MM.1S (cell line): ENCODE measurements around the gene LHX4.

Experiments
- DNase-seq: peaks from one replicate; pipeline ENCODE4 v3.0.0-alpha.2; 2015
- H2AFZ ChIP-seq: fragments of 300-600 bp; sonication (generic); 2 replicates; pipeline ENCODE4 v1.6.0; 2016; ENCODE audit warnings: antibody characterized with exemption, low read length
- H3F3A ChIP-seq: fragments of 300-600 bp; sonication (generic); 2 replicates; pipeline ENCODE4 v1.6.1; 2016; ENCODE audit warnings: mild to moderate bottlenecking, antibody characterized with exemption, low read length, moderate library complexity, mixed read lengths; ENCODE audit not compliant: insufficient read depth
- H3K27ac ChIP-seq: fragments of 300-600 bp; sonication (generic); 2 replicates; pipeline ENCODE4 v1.5.1; 2016; ENCODE audit warnings: mild to moderate bottlenecking, low read length
- H3K27me3 ChIP-seq: fragments of 300-600 bp; sonication (generic); replicated peaks from 2 replicates; pipeline ENCODE4 v1.6.0; 2016; ENCODE audit warnings: low read length; ENCODE audit not compliant: insufficient read depth
- H3K36me3 ChIP-seq: fragments of 300-600 bp; sonication (generic); replicated peaks from 2 replicates; pipeline ENCODE4 v1.6.1; 2016; ENCODE audit warnings: mild to moderate bottlenecking, low read length, mixed read lengths; ENCODE audit not compliant: insufficient read depth
- H3K4me1 ChIP-seq: fragments of 300-600 bp; sonication (generic); 2 replicates; pipeline ENCODE4 v1.6.1; 2016; ENCODE audit warnings: low read length, mixed read lengths
- H3K4me2 ChIP-seq: fragments of 300-600 bp; sonication (generic); 2 replicates; pipeline ENCODE4 v1.6.0; 2016; ENCODE audit warnings: low read depth, low read length
- H3K4me3 ChIP-seq: fragments of 300-600 bp; sonication (generic); 2 replicates; pipeline ENCODE4 v1.5.1; 2016; ENCODE audit warnings: low read length, mixed read lengths
- H3K79me2 ChIP-seq: fragments of 300-600 bp; sonication (generic); 2 replicates; pipeline ENCODE4 v1.6.1; 2016; ENCODE audit warnings: mixed run types, low read length, mixed read lengths
- H3K9ac ChIP-seq: fragments of 300-600 bp; sonication (generic); 2 replicates; pipeline ENCODE4 v1.6.1; 2016; ENCODE audit warnings: low read length, mixed read lengths
- H3K9me2 ChIP-seq: fragments of 300-600 bp; sonication (generic); replicated peaks from 2 replicates; pipeline ENCODE4 v1.6.1; 2016; ENCODE audit warnings: mild to moderate bottlenecking, low read length, mixed read lengths; ENCODE audit not compliant: insufficient read depth
- H3K9me3 ChIP-seq: fragments of 300-600 bp; sonication (generic); replicated peaks from 2 replicates; pipeline ENCODE4 v1.6.1; 2016; ENCODE audit warnings: mild to moderate bottlenecking, low read length, mixed read lengths; ENCODE audit not compliant: insufficient read depth
- H4K20me1 ChIP-seq: fragments of 300-600 bp; sonication (generic); 2 replicates; pipeline ENCODE4 v1.6.1; 2016; ENCODE audit warnings: mild to moderate bottlenecking, low read length, moderate library complexity, mixed read lengths; ENCODE audit not compliant: insufficient read depth
- CTCF ChIP-seq: fragments of 300-600 bp; sonication (generic); IDR thresholded peaks from 2 replicates; pipeline ENCODE4 v1.5.1; 2016; ENCODE audit warnings: antibody characterized with exemption, low read length, mixed read lengths
- EZH2 ChIP-seq: fragments of 300-600 bp; sonication (generic); optimal IDR thresholded peaks from 2 replicates; pipeline ENCODE3; 2017; ENCODE audit warnings: low read depth, mild to moderate bottlenecking, antibody characterized with exemption, low read length, mixed read lengths
- EZH2phosphoT487 ChIP-seq: fragments of 300-600 bp; sonication (generic); IDR thresholded peaks from 2 replicates; pipeline ENCODE4 v1.6.1; 2018; ENCODE audit warnings: antibody characterized with exemption, low read length

LHX4 gene

GRCh38 chr1:180217006-180217405 is 13.1 kb upstream of the LHX4 start:
- no peaks in the 10 kb centered on the region for H3K36me3 ChIP-seq
- H2AFZ ChIP-seq = no peak overlapping the region
- no peaks in the 10 kb centered on the region for H3K9me3 ChIP-seq
- no peaks in the 10 kb centered on the region for H3K27me3 ChIP-seq
- H3K4me3 ChIP-seq = no peak overlapping the region
- peaks cover 11% of the 10 kb centered on the region for H3F3A ChIP-seq
- DNase-seq = no peak
- no peak overlapping the region for H3K27ac ChIP-seq
- H3K9me2 ChIP-seq = no peaks in the 10 kb centered on the region
- TF ChIP-seq EZH2 (no peak), EZH2phosphoT487 (no peak), CTCF (no peak)
- H3K4me2 ChIP-seq = no peak overlapping the region
- H3K9ac ChIP-seq = no peak overlapping the region
- no peaks in the 10 kb centered on the region for H3K79me2 ChIP-seq
- H3K4me1 ChIP-seq = peaks cover 14% of the 10 kb centered on the region
- H4K20me1 ChIP-seq = no peaks in the 10 kb centered on the region

- no peak for DNase-seq
- no peak overlapping the region for H3K27ac ChIP-seq
- H3K4me2 ChIP-seq = no peak overlapping the region
- no peaks in the 10 kb centered on the region for H3K27me3 ChIP-seq
- H3K4me3 ChIP-seq = no peak overlapping the region
- peaks cover 10% of the 10 kb centered on the region for H3K4me1 ChIP-seq
- TF ChIP-seq CTCF = no peak
- no peak for TF ChIP-seq EZH2
- TF ChIP-seq EZH2phosphoT487 = no peak
- no peaks in the 10 kb centered on the region for H3K9me2 ChIP-seq
- H3K9ac ChIP-seq = no peak overlapping the region
- no peaks in the 10 kb centered on the region for H3K9me3 ChIP-seq
- no peak overlapping the region for H2AFZ ChIP-seq
- H3K36me3 ChIP-seq = no peaks in the 10 kb centered on the region
- no peaks in the 10 kb centered on the region for H3K79me2 ChIP-seq
- H3F3A ChIP-seq = peaks cover 5% of the 10 kb centered on the region
- H4K20me1 ChIP-seq = no peaks in the 10 kb centered on the region
These were observed 11.0 kb upstream of the LHX4 start for GRCh38 chr1:180218806-180219765.

- peaks cover 8% of the 10 kb centered on the region; the same call in 1 of the 2 replicates for H3K4me1 ChIP-seq
- no peak overlapping the region for H3K9ac ChIP-seq
- no peaks in the 10 kb centered on the region for H3K27me3 ChIP-seq
- no peak for TF ChIP-seq EZH2
- no peak for TF ChIP-seq CTCF
- no peak for TF ChIP-seq EZH2phosphoT487
- H4K20me1 ChIP-seq = no peaks in the 10 kb centered on the region
- no peak overlapping the region for H3K27ac ChIP-seq
- H3F3A ChIP-seq = 0 out of 2 replicates have a peak, but pooled peaks cover 3% of the 10 kb centered on the region
- no peaks in the 10 kb centered on the region for H3K36me3 ChIP-seq
- H3K9me2 ChIP-seq = no peaks in the 10 kb centered on the region
- H3K4me2 ChIP-seq = no peak overlapping the region
- H2AFZ ChIP-seq = no peak overlapping the region
- DNase-seq = no peak
- no peaks in the 10 kb centered on the region for H3K9me3 ChIP-seq
- no peak overlapping the region for H3K4me3 ChIP-seq
- no peaks in the 10 kb centered on the region for H3K79me2 ChIP-seq
These were observed 10.3 kb upstream of the LHX4 start for GRCh38 chr1:180219776-180220175.
